Hepatocyte (in vitro differentiated cells): ENCODE results near the gene IL1R2. TPM values are rescaled to one million over a fixed set of nuclear protein-coding genes. Genes with fewer than 3 reads are reported as not detected.

Experiments
- DNase-seq: peaks from one replicate; pipeline ENCODE4 v3.0.0-alpha.2; 2016; ENCODE audit warnings: low spot score
- H2AFZ ChIP-seq: fragments of 200-600 bp; sonication (generic); 2 replicates; pipeline ENCODE4 v1.6.0; 2016; ENCODE audit warnings: antibody characterized with exemption, mild to moderate bottlenecking
- H3K27ac ChIP-seq: fragments of 200-600 bp; sonication (generic); 2 replicates; pipeline ENCODE4 v1.5.1; 2016; ENCODE audit warnings: mild to moderate bottlenecking
- H3K27me3 ChIP-seq: fragments of 200-600 bp; sonication (generic); 2 replicates; pipeline ENCODE4 v1.6.1; 2016
- H3K36me3 ChIP-seq: fragments of 200-600 bp; sonication (generic); replicated peaks from 2 replicates; pipeline ENCODE4 v1.5.1; 2016; ENCODE audit warnings: low read depth; ENCODE audit not compliant: insufficient read depth
- H3K4me1 ChIP-seq: fragments of 200-600 bp; sonication (generic); 2 replicates; pipeline ENCODE4 v1.5.1; 2016; ENCODE audit warnings: mild to moderate bottlenecking, moderate library complexity; ENCODE audit not compliant: insufficient read depth
- H3K4me2 ChIP-seq: fragments of 200-600 bp; sonication (generic); 2 replicates; pipeline ENCODE4 v1.6.0; 2016
- H3K4me3 ChIP-seq: fragments of 200-600 bp; sonication (generic); 2 replicates; pipeline ENCODE4 v1.5.1; 2016; ENCODE audit warnings: mild to moderate bottlenecking
- H3K79me2 ChIP-seq: fragments of 200-600 bp; sonication (generic); 2 replicates; pipeline ENCODE4 v1.6.0; 2017; ENCODE audit warnings: mild to moderate bottlenecking
- H3K9me2 ChIP-seq: fragments of 200-600 bp; sonication (generic); replicated peaks from 2 replicates; pipeline ENCODE4 v1.6.0; 2017; ENCODE audit warnings: mild to moderate bottlenecking; ENCODE audit not compliant: insufficient read depth
- H3K9me3 ChIP-seq: fragments of 200-600 bp; sonication (generic); 2 replicates; pipeline ENCODE4 v1.5.1; 2016; ENCODE audit warnings: low read depth, mild to moderate bottlenecking
- H4K20me1 ChIP-seq: fragments of 200-600 bp; sonication (generic); 2 replicates; pipeline ENCODE4 v1.6.0; 2016; ENCODE audit warnings: mild to moderate bottlenecking; ENCODE audit not compliant: insufficient read depth, poor library complexity, severe bottlenecking
- EZH2 ChIP-seq: fragments of 200-600 bp; sonication (generic); IDR thresholded peaks from 2 replicates; pipeline ENCODE4 v1.6.1; 2016; ENCODE audit warnings: antibody characterized with exemption, mild to moderate bottlenecking, borderline replicate concordance
- EZH2phosphoT487 ChIP-seq: fragments of 200-600 bp; sonication (generic); IDR thresholded peaks from one replicate; pipeline ENCODE4 v1.6.1; 2018; ENCODE audit warnings: antibody characterized with exemption, mild to moderate bottlenecking, low read depth, moderate library complexity; ENCODE audit not compliant: unreplicated experiment, severe bottlenecking
- WGBS: methylation state at CpG from one replicate; pipeline ENCODE4 v1.1.6; 2016; ENCODE audit warnings: low lambda C conversion rate; ENCODE audit errors: missing lambda C conversion rate; 5-methylcytosine and 5-hydroxymethylcytosine counted together
- polyA plus RNA-seq: library from polyadenylated mRNA; unstranded; fragments of >200 nt; fragmentation: Nextera tagmentation; extraction: Ambion mirVana; gene quantifications from 2 replicates; pipeline ENCODE4 v1.2.1, GENCODE V29; 2016
- total RNA-seq: library from RNA; depleted of rRNA; stranded (reverse); fragments of >200 nt; gene quantifications from 2 replicates; pipeline ENCODE4 v1.2.3, GENCODE V29; 2014
- TF ChIP-seq, protein P1 (sequence below): fragments of 200-600 bp; sonication (generic); IDR thresholded peaks from 2 replicates; pipeline ENCODE4 v1.5.1; 2016; ENCODE audit warnings: antibody characterized with exemption, mild to moderate bottlenecking; ENCODE audit not compliant: poor library complexity

The IL1R2 gene
- total and polyA plus RNA-seq, 2 experiments from 2014 or later = 1.3 to 5.8 TPM

DNA sequence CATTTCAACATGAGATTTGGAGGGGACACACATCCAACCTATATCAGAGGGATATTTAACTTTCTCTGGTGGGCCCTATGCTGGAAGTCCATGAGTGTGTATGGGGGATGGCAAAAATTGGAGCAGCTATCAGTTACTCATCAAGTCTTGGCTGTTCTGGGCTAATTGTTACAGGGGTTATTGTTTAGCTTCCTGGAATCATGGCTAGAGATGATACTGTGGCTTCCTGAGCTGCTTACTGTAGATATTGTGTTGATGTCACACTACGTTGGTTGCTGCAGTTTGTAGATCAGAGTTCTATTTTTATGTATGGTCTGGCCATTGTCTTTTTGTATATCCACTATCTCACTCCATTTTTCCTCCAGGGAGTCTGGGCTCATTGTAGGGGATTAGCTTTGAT, 20.9 kb upstream of the IL1R2 start:
- Histone ChIP-seq H3K27ac (no peak overlapping the region), H3K4me2 (no peak overlapping the region), H3K27me3 (no peaks in the 10 kb centered on the region), H4K20me1 (no peaks in the 10 kb centered on the region), H3K79me2 (no peaks in the 10 kb centered on the region), H2AFZ (no peak overlapping the region), H3K4me1 (no peaks in the 10 kb centered on the region), H3K9me3 (no peaks in the 10 kb centered on the region), H3K9me2 (no peaks in the 10 kb centered on the region), H3K36me3 (no peaks in the 10 kb centered on the region), H3K4me3 (no peak overlapping the region)
- no peak for DNase-seq
- no peak for TF ChIP-seq EZH2
- no peak for TF ChIP-seq EZH2phosphoT487
- TF ChIP-seq, protein P1, sequence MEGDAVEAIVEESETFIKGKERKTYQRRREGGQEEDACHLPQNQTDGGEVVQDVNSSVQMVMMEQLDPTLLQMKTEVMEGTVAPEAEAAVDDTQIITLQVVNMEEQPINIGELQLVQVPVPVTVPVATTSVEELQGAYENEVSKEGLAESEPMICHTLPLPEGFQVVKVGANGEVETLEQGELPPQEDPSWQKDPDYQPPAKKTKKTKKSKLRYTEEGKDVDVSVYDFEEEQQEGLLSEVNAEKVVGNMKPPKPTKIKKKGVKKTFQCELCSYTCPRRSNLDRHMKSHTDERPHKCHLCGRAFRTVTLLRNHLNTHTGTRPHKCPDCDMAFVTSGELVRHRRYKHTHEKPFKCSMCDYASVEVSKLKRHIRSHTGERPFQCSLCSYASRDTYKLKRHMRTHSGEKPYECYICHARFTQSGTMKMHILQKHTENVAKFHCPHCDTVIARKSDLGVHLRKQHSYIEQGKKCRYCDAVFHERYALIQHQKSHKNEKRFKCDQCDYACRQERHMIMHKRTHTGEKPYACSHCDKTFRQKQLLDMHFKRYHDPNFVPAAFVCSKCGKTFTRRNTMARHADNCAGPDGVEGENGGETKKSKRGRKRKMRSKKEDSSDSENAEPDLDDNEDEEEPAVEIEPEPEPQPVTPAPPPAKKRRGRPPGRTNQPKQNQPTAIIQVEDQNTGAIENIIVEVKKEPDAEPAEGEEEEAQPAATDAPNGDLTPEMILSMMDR = no peak
- 91% methylated on average over 1 of the region's 1 CpG for WGBS

DNA sequence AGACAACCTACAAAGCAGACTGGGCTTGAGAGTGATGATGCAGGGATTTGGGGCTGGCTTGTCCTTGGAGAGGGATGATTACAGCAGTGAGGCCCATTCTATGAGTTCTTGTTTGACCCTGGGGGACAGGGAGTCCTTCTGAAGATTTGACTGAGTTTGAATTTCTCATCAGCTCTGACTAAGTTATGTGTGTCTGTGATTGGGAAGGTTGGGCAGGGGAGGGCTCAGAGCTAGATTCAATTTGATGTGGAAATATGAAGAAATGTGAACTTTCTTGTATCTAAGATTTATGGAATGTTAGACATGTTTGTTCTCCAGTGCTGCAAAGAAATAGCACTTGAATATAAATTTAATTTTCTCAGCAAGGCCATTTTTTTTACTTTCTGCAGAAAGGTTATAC, 19.9 kb upstream of the IL1R2 start:
- no peak overlapping the region for H3K4me3 ChIP-seq
- DNase-seq = no peak
- no peaks in the 10 kb centered on the region for H3K79me2 ChIP-seq
- H3K9me3 ChIP-seq = no peaks in the 10 kb centered on the region
- H3K36me3 ChIP-seq = no peaks in the 10 kb centered on the region
- H3K27ac ChIP-seq = peak overlapping the region; percentile 40
- H3K4me1 ChIP-seq = no peaks in the 10 kb centered on the region
- H3K27me3 ChIP-seq = no peaks in the 10 kb centered on the region
- no peaks in the 10 kb centered on the region for H3K9me2 ChIP-seq
- no peak overlapping the region for H3K4me2 ChIP-seq
- no peak overlapping the region for H2AFZ ChIP-seq
- TF ChIP-seq EZH2phosphoT487 (no peak), EZH2 (no peak)
- TF ChIP-seq, protein P1 = no peak
- H4K20me1 ChIP-seq = no peaks in the 10 kb centered on the region

DNA sequence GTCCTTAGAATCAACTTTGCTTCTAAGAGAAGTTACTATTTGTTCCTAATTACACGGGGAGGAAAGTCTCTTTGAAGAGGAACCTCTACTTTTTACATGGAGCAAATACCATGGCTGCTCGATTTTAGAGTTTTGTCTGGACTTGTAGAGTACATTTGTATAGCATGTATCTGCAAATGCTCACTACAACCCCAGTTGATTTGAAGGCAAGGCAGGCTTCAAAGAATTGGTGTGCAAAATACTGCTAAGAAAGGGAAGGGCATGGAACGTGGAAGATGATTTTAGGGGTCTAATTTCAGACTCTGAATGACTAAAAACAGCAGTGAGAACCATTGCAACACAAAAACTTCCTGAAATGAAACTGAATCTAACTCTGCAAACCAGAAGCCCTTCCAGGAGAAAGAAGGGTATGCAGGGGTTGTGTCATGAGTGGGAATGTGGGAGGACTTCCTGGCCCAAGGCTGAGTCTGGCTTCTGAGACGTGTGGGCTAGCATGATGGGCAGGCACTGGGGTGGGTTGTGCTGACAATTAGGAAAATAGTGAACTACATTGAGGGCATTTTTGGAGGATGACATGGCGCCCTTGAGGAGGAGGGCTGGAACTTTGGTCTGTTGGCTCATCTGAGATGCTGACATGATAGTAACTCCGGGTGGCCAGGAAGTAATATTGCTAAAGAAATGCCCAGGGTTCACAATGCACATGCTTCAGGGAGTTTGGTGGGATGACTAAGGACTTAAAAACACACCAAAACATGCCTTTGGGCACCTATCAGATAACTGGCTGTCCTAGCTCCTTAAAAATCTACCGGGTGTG, 18.9 kb upstream of the IL1R2 start:
- Histone ChIP-seq H2AFZ (no peak overlapping the region), H4K20me1 (no peaks in the 10 kb centered on the region), H3K27ac (peak overlapping the region; percentile 25), H3K4me1 (no peaks in the 10 kb centered on the region), H3K4me2 (no peak overlapping the region), H3K79me2 (no peaks in the 10 kb centered on the region), H3K4me3 (no peak overlapping the region), H3K36me3 (no peaks in the 10 kb centered on the region), H3K9me2 (no peaks in the 10 kb centered on the region), H3K9me3 (no peaks in the 10 kb centered on the region), H3K27me3 (no peaks in the 10 kb centered on the region)
- TF ChIP-seq, protein P1 = no peak
- no peak for TF ChIP-seq EZH2
- TF ChIP-seq EZH2phosphoT487 = no peak
- 80% methylated on average over 7 of the region's 7 CpGs for WGBS
- DNase-seq = no peak

DNA sequence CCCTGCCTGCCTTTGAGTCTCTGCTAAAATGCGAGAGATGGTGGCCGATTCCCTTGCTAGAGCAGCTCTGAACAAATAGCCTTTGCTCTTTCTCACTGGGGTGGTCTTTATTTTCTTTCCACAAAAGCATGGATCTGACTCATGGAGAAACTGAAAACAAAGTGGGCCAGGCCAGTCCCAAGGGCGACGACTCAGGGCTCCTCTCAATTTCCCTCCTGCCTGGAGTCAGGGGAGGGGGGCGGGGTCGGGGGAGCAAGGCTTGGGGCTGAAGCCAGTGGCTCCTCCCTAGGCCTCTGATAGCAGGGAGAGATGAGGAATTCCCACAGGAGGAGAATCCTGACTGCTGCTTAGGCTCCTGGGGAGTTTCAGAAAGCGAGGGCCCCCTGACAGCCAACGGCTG, 17.1 kb upstream of the IL1R2 start:
- Histone ChIP-seq H3K4me3 (no peak overlapping the region), H3K36me3 (no peaks in the 10 kb centered on the region), H3K27me3 (no peaks in the 10 kb centered on the region), H4K20me1 (no peaks in the 10 kb centered on the region), H3K4me2 (no peak overlapping the region), H3K27ac (no peak overlapping the region), H3K4me1 (no peaks in the 10 kb centered on the region), H3K9me2 (no peaks in the 10 kb centered on the region), H3K79me2 (no peaks in the 10 kb centered on the region), H2AFZ (no peak overlapping the region), H3K9me3 (no peaks in the 10 kb centered on the region)
- no peak for DNase-seq
- WGBS = 70% methylated on average over 8 of the region's 8 CpGs
- TF ChIP-seq EZH2phosphoT487 (no peak), EZH2 (no peak)
- TF ChIP-seq, protein P1 = no peak
